Ishikawa (cell line): ENCODE measurements around the gene ASF1A.

Experiments
- CEBPB ChIP-seq: IDR thresholded peaks from 2 replicates; pipeline ENCODE4 v1.6.1; 2012
- CREB1 ChIP-seq: IDR thresholded peaks from 2 replicates; pipeline ENCODE4 v1.6.1; 2012; ENCODE audit warnings: low read depth
- EGR1 ChIP-seq: IDR thresholded peaks from 2 replicates; pipeline ENCODE4 v1.6.1; 2012
- EP300 ChIP-seq: IDR thresholded peaks from 2 replicates; pipeline ENCODE4 v1.6.1; 2012; ENCODE audit warnings: borderline replicate concordance
- FOXM1 ChIP-seq: IDR thresholded peaks from 2 replicates; pipeline ENCODE4 v1.6.1; 2012; ENCODE audit warnings: low read depth, borderline replicate concordance
- MAX ChIP-seq: IDR thresholded peaks from 2 replicates; pipeline ENCODE4 v1.6.1; 2012
- NFIC ChIP-seq: IDR thresholded peaks from 2 replicates; pipeline ENCODE4 v1.6.1; 2012
- RAD21 ChIP-seq: IDR thresholded peaks from 2 replicates; pipeline ENCODE4 v1.6.1; 2012; ENCODE audit warnings: low read depth
- REST ChIP-seq: IDR thresholded peaks from 2 replicates; pipeline ENCODE4 v1.6.1; 2012; ENCODE audit warnings: low read depth, mild to moderate bottlenecking
- TAF1 ChIP-seq: IDR thresholded peaks from 2 replicates; pipeline ENCODE4 v1.6.1; 2012; ENCODE audit warnings: low read depth, mild to moderate bottlenecking
- TCF12 ChIP-seq: IDR thresholded peaks from 2 replicates; pipeline ENCODE4 v1.6.1; 2012; ENCODE audit warnings: low read depth
- TEAD4 ChIP-seq: IDR thresholded peaks from 2 replicates; pipeline ENCODE4 v1.6.1; 2012
- YY1 ChIP-seq: IDR thresholded peaks from 2 replicates; pipeline ENCODE4 v1.6.1; 2012; ENCODE audit warnings: low read depth
- ZBTB7A ChIP-seq: IDR thresholded peaks from 2 replicates; pipeline ENCODE4 v1.6.1; 2012; ENCODE audit warnings: low read depth
- TF ChIP-seq, protein P1 (sequence below): IDR thresholded peaks from 2 replicates; pipeline ENCODE4 v1.6.1; 2012

Gene ASF1A

DNA sequence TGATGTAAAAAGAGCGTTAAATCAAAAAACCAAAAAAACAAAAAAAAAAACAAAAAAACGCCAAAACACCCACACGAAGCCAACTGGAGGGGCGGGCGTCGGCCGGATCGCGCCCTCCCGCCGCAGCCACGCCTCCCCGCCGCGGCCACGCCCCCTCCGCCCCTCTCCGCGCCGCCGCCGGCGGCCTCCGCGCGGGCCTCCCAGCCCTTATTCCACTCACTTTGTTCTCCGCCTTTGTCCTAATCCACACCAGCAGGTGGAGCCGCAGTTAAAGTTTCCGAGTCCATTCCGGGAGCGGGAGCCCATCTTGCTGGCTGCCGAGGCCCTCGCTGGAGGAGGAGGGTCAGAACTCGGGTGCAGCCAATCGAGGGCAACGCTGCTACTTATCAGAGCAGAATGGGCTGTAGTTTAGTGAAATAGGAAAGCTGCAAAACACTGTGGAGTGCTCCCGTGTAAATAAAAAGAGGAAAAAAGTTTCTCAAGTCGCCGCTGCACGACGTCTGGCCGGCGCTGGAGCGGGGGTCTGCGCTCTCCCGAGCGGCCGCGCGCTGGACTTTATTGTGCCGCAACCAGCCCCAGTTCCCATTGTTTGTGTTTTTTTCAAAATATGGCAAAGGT, at the start of gene ASF1A:
ASF1A (plus strand) TSS at position 346 of the 618 bp plus-strand sequence; CDS start at position 608, 262 bp downstream.
- peak; percentile 48 for TF ChIP-seq TCF12
- peak; percentile 54 for TF ChIP-seq RAD21
- TF ChIP-seq, protein P1, sequence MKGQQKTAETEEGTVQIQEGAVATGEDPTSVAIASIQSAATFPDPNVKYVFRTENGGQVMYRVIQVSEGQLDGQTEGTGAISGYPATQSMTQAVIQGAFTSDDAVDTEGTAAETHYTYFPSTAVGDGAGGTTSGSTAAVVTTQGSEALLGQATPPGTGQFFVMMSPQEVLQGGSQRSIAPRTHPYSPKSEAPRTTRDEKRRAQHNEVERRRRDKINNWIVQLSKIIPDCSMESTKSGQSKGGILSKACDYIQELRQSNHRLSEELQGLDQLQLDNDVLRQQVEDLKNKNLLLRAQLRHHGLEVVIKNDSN: no peak
- TF ChIP-seq MAX: peak; percentile 26; the same call in 1 of the 2 replicates
- peak; percentile 75 for TF ChIP-seq TAF1

DNA sequence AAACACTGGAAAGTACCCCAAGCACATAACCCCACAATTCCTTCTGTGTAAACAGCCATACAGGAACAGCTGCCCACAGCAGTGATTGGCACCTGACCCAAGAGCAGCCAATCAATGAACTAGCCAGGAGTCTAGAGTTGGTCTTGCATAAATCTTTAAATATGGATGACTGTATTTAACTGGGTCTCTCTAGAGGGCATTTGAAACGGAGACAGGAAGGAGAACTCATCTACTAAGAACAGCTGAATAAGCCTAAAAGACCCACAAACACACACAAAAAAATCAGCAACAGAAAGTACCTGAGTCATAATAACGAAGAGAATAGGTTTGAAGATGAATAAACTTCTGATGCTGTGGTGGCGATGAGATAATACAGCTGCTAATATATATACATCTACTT, 49.0 kb upstream of the ASF1A start:
- TF ChIP-seq REST: no peak
- TF ChIP-seq CEBPB: no peak
- TF ChIP-seq ZBTB7A: no peak
- no peak for TF ChIP-seq EP300
- no peak for TF ChIP-seq RAD21
- TF ChIP-seq TEAD4: no peak
- no peak for TF ChIP-seq MAX
- no peak for TF ChIP-seq YY1
- TF ChIP-seq EGR1: no peak
- TF ChIP-seq FOXM1: no peak
- TF ChIP-seq CREB1: no peak
- no peak for TF ChIP-seq TAF1
- no peak for TF ChIP-seq NFIC
- TF ChIP-seq TCF12: no peak
- TF ChIP-seq, protein P1: no peak

DNA sequence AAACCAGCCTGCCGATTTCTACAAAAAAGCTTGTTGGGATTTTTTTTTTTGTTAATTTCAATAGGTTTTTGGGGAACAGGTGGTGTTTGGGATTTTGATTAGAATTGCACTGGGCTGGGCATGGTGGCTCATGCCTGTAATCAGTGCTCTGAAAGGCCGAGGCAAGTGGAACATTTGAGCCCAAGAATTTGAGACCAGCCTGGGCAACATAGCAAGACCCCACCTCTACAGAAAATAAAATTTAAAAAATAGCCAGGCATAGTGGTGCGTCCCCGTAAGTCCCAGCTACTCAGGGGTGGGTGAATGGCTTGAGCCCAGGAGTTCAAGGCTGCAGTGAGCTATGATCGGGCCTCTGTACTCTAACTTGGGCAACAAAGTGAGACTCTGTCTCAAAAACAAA, 40.5 kb upstream of the ASF1A start:
- TF ChIP-seq CEBPB (no peak), TCF12 (no peak), EP300 (no peak), YY1 (no peak), ZBTB7A (no peak), REST (no peak), NFIC (no peak), FOXM1 (no peak), RAD21 (no peak), TEAD4 (no peak), EGR1 (no peak), TAF1 (no peak), CREB1 (no peak), MAX (no peak)
- TF ChIP-seq, protein P1: no peak

GRCh38 chr6:118856301-118856700, 37.7 kb upstream of the ASF1A start:
- TF ChIP-seq CEBPB: no peak
- TF ChIP-seq TAF1: no peak
- TF ChIP-seq FOXM1: no peak
- TF ChIP-seq ZBTB7A: no peak
- no peak for TF ChIP-seq MAX
- TF ChIP-seq, protein P1: no peak
- no peak for TF ChIP-seq REST
- TF ChIP-seq CREB1: no peak
- TF ChIP-seq RAD21: no peak
- no peak for TF ChIP-seq EP300
- TF ChIP-seq YY1: no peak
- TF ChIP-seq TEAD4: no peak
- no peak for TF ChIP-seq NFIC
- TF ChIP-seq TCF12: no peak
- TF ChIP-seq EGR1: no peak
